ENCODE results near the gene CTU2.

DNA sequence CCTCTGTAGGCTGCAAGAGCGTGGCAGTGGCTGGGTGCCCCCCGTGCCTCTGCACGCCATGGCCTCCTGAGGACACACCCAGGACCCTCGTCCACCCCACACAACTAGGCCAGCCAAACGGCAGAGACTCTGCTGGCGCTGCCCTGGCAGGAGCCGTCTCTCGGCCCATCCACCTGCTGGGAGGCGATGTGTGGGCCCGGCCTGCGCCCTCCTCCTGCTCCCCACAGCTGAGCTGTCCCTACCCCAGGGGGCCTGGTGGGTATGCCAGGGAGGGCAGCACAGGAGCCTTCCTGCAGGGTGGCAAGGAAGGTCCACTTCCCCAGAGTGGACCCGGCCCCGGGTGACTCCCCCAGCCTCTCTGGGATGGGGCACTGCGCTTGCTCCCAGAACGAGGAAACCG is 7.1 kb upstream of the CTU2 start:
- no peak for TF ChIP-seq JUN (CRISPR knock-in tag; IDR thresholded peaks at IDR 0.05)
- no peak for TF ChIP-seq CTCF (IDR thresholded peaks at IDR 0.05)
- no peak for TF ChIP-seq TEAD1 (CRISPR knock-in tag; IDR thresholded peaks at IDR 0.05)
- no peak for TF ChIP-seq MXD4 (CRISPR knock-in tag; IDR thresholded peaks at IDR 0.05; ENCODE audit: borderline replicate concordance)
- TF ChIP-seq, protein P1, sequence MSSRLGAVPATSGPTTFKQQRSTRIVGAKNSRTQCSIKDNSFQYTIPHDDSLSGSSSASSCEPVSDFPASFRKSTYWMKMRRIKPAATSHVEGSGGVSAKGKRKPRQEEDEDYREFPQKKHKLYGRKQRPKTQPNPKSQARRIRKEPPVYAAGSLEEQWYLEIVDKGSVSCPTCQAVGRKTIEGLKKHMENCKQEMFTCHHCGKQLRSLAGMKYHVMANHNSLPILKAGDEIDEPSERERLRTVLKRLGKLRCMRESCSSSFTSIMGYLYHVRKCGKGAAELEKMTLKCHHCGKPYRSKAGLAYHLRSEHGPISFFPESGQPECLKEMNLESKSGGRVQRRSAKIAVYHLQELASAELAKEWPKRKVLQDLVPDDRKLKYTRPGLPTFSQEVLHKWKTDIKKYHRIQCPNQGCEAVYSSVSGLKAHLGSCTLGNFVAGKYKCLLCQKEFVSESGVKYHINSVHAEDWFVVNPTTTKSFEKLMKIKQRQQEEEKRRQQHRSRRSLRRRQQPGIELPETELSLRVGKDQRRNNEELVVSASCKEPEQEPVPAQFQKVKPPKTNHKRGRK (CRISPR knock-in tag; IDR thresholded peaks at IDR 0.05; ENCODE audit: borderline replicate concordance) = no peak
- TF ChIP-seq ATF1 (CRISPR knock-in tag; IDR thresholded peaks at IDR 0.05) = no peak
- no peak for TF ChIP-seq PRDM15 (CRISPR knock-in tag; IDR thresholded peaks at IDR 0.05)
- TF ChIP-seq TP53 (CRISPR knock-in tag; IDR thresholded peaks at IDR 0.05) = no peak
- TF ChIP-seq GABPB1 (CRISPR knock-in tag; IDR thresholded peaks at IDR 0.05) = no peak
- TF ChIP-seq FOXP1 (CRISPR knock-in tag; IDR thresholded peaks at IDR 0.05; ENCODE audit: borderline replicate concordance) = no peak
- TF ChIP-seq USF2 (CRISPR knock-in tag; IDR thresholded peaks at IDR 0.05) = no peak
- no peak for TF ChIP-seq AR (CRISPR knock-in tag; IDR thresholded peaks at IDR 0.05)
